Thymus (tissue), 11 donors: ENCODE data around the gene UFSP1. TPM values are rescaled to one million over a fixed set of nuclear protein-coding genes. Genes with fewer than 3 reads are reported as not detected.
"Not testable (repeated sequence)": the region's sequence is repeated elsewhere in the genome, so short reads cannot be mapped to it uniquely, and the experiment has no call there.

Experiments used
- DNase-seq, 9 donors: peaks; one replicate each; pipeline ENCODE4 v3.0.0-alpha.2; 2013; ENCODE audit warnings: low spot score in 9 of 9, low read depth in 6 of 9, missing footprints in 1 of 9
- H3K27ac ChIP-seq, 2 donors: one replicate each; pipeline ENCODE4 v1.5.1; 2013; ENCODE audit warnings: control low read depth in 1 of 2, low read depth in 1 of 2, low read length in 1 of 2, mild to moderate bottlenecking in 1 of 2, moderate library complexity in 1 of 2
- H3K27me3 ChIP-seq, 2 donors: one replicate each; pipeline ENCODE4 v1.5.1; 2013; ENCODE audit warnings: low read length in 1 of 2; ENCODE audit not compliant: control insufficient read depth in 2 of 2, insufficient read depth in 1 of 2
- H3K36me3 ChIP-seq, 2 donors: one replicate each; pipeline ENCODE4 v1.5.1; 2013; ENCODE audit warnings: low read length in 1 of 2, mild to moderate bottlenecking in 1 of 2, moderate library complexity in 1 of 2; ENCODE audit not compliant: control insufficient read depth in 2 of 2, insufficient read depth in 2 of 2
- H3K4me1 ChIP-seq, 2 donors: one replicate each; pipeline ENCODE4 v1.5.1; 2013; ENCODE audit warnings: low read length in 2 of 2; ENCODE audit not compliant: control insufficient read depth in 2 of 2, insufficient read depth in 2 of 2
- H3K4me3 ChIP-seq, 2 donors: one replicate each; pipeline ENCODE4 v1.5.1; 2013; ENCODE audit warnings: low read length in 2 of 2, control low read depth in 1 of 2, mild to moderate bottlenecking in 1 of 2
- H3K9me3 ChIP-seq, 2 donors: one replicate each; pipeline ENCODE4 v1.5.1; 2013; ENCODE audit warnings: low read length in 1 of 2, mild to moderate bottlenecking in 1 of 2; ENCODE audit not compliant: control insufficient read depth in 2 of 2, insufficient read depth in 1 of 2
- WGBS: extraction: QIAGEN DNeasy Blood & Tissue Kit; methylation state at CpG from one replicate; pipeline ENCODE4 v1.1.7; 2013; 5-methylcytosine and 5-hydroxymethylcytosine counted together
- polyA plus RNA-seq: library from polyadenylated mRNA; stranded (reverse); fragments of 200-250 nt; gene quantifications from one replicate; pipeline ENCODE4 v1.2.3, GENCODE V29; 2013
- total RNA-seq: library from RNA; stranded (reverse); fragments of 120-200 nt; gene quantifications from one replicate; pipeline ENCODE4 v1.2.4, GENCODE V29; 2013
- donor health status: healthy.

Gene UFSP1
- total and polyA plus RNA-seq, 2 donors, result 2.7 to 3.6 TPM

DNA sequence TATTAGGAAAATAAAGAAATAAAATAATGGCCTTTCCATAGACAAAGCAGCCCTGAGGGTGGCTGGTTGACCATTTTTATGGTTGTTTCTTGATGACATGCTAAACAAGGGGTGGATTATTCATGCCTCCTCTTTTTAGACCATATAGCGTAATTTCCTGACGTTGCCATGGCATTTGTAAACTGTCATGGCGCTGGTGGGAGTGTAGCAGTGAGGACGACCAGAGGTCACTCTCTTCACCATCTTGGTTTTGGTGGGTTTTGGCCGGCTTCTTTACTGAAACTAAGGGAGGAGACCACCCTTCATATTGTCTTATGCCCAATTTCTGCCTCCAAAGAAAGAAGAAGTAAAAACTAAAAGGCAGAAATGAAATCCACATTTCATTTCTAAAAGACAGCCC is 29.8 kb upstream of the UFSP1 start:
- 92% methylated on average over 5 of the region's 5 CpGs for whole genome bisulfite sequencing
- peak overlapping the region in 1 of 2 donors; percentile 92 for H3K27ac ChIP-seq
- not testable (repeated sequence) for H3K36me3 ChIP-seq, H3K4me3 ChIP-seq, H3K9me3 ChIP-seq, DNase-seq, H3K27me3 ChIP-seq
- peaks cover 21 to 27% of the 10 kb centered on the region in 2 donors for H3K4me1 ChIP-seq

DNA sequence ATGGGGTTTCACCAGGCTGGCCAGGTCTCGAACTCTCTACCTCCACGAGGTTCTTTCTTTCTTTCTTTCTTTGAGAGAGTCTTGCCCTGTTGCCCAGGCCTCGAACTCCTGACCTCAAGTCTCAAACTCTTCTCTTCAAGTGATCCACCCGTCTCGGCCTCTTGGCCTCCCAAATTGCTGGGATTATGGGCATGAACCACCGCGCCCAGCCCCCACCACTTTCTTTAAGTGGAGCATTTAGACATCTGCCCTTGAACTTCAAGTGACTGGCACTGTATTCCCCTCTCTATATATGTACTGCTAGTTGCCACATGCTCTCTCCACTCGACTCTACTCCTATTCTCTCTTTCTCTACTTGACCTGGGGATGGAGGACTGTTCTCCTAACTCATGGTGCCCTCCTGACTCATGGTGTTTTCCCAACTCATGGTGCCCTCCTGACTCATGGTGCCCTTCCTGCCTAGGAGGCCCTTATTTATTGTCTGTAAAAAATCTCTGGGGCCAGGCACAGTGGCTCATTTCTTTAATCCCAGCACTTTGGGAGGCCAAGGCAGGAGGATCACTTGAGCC is 25.4 kb upstream of the UFSP1 start:
- Histone ChIP-seq H3K27me3 (peaks cover 0 to 6% of the 10 kb centered on the region in 2 donors), H3K36me3 (no peaks in the 10 kb centered on the region), H3K4me1 (peaks cover 9 to 10% of the 10 kb centered on the region in 2 donors), H3K27ac (no peak overlapping the region), H3K4me3 (no peak overlapping the region), H3K9me3 (no peaks in the 10 kb centered on the region)
- no peak for DNase-seq
- WGBS, result 89% methylated on average over 8 of the region's 8 CpGs

DNA sequence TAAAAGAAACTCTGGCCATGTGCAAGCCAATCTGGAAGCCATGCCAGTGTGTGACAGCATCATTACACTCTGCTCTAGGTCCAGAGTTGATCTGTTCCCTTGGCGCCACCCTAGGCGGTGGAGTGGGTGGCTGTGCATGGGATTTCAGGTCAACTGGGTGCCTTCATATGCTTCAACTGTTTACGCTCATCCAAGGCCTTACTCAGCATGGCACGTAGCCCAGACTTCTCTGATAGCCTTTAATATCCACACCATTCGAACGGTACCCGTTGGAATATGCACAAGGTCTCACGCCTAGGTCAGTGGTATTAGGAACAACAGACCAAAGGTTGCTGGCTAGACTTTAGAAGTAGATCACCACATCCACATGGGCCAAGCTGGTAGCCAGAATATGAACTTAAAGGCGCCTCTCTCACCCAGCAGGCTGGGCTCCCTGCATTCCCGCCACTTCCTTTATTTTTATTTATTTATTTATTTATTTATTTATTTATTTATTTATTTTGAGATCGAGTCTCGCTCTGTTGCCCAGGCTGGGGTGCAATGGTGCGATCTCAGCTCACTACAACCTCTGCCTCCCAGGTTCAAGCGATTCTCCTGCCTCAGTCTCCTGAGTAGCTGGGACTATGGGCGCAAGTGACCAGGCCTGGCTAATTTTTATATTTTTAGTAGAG is 24.8 kb upstream of the UFSP1 start:
- H3K9me3 ChIP-seq, result no peaks in the 10 kb centered on the region
- H3K4me3 ChIP-seq, result no peak overlapping the region
- WGBS, result 93% methylated on average over 15 of the region's 15 CpGs
- no peaks in the 10 kb centered on the region for H3K36me3 ChIP-seq
- H3K27me3 ChIP-seq, result peaks cover 0 to 6% of the 10 kb centered on the region in 2 donors
- H3K4me1 ChIP-seq, result peaks cover 5% of the 10 kb centered on the region in 2 donors
- no peak for DNase-seq
- H3K27ac ChIP-seq, result no peak overlapping the region

DNA sequence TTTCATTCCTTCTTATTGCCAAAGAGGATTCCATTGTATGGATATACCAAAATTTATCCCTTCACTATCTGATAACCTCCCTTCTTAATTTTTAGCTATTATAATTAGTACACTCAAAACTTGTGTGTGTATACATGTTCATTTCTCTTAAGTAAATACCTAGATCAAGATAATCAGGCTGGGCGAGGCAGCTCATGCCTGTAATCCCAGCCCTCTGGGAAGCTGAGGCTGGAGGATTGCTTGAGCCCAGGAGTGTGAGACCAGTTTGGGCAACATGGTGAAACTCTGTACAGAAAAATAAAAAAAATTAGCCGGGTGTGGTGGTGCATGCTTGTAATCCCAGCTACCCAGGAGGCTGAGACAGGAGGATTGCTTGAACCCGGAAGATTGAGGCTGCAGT is 22.0 kb upstream of the UFSP1 start:
- H3K36me3 ChIP-seq, result no peaks in the 10 kb centered on the region
- no peak overlapping the region for H3K27ac ChIP-seq
- DNase-seq, result no peak
- H3K27me3 ChIP-seq, result peaks cover 0 to 6% of the 10 kb centered on the region in 2 donors
- no peak overlapping the region for H3K4me3 ChIP-seq
- 97% methylated on average over 3 of the region's 3 CpGs for WGBS
- no peaks in the 10 kb centered on the region for H3K9me3 ChIP-seq
- no peaks in the 10 kb centered on the region for H3K4me1 ChIP-seq

DNA sequence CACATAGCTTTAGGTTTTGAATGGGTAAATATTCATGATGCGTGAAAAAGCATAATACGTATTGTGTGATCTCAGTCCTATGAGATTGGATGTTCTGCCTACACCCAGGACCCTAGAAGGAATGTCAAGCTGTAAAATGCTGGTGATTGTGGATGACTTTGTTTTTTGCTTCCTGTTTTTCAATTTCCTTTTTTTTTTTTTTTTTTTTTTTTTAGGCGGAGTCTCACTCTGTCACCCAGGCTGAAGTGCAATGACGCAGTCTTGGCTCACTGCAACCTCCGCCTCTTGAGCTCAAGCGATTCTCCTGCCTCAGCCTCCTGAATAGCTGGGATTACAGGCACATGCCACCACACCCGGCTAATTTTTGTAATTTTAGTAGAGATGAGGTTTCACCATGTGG is 20.9 kb upstream of the UFSP1 start:
- H3K9me3 ChIP-seq, H3K27me3 ChIP-seq, H3K36me3 ChIP-seq, H3K27ac ChIP-seq, DNase-seq, H3K4me3 ChIP-seq, H3K4me1 ChIP-seq: not testable (repeated sequence)
- WGBS, result 63% methylated on average over 7 of the region's 7 CpGs

DNA sequence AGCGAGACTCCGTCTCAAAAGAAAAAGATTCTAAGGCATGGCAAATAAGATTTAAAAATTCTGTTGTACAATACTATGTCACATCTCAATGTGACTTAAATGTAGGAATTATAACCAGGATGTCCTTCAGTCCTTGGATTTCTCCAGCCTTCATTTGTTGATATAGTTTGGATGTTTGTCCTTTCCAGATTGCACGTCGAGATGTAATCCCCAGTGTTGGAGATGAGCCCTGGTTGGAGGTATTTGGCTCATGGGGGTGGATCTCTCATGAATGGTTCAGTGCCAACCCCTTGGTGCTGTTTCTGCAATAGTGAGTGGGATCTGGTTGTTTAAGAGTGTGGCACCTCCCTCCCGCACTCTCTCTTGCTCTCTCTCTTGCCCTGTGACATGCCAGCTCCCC is 19.0 kb upstream of the UFSP1 start:
- DNase-seq, result no peak
- Histone ChIP-seq H3K27ac (no peak overlapping the region), H3K27me3 (peaks cover 0 to 6% of the 10 kb centered on the region in 2 donors), H3K4me3 (no peak overlapping the region), H3K4me1 (no peaks in the 10 kb centered on the region), H3K9me3 (no peaks in the 10 kb centered on the region), H3K36me3 (no peaks in the 10 kb centered on the region)
- 98% methylated on average over 5 of the region's 5 CpGs for WGBS

DNA sequence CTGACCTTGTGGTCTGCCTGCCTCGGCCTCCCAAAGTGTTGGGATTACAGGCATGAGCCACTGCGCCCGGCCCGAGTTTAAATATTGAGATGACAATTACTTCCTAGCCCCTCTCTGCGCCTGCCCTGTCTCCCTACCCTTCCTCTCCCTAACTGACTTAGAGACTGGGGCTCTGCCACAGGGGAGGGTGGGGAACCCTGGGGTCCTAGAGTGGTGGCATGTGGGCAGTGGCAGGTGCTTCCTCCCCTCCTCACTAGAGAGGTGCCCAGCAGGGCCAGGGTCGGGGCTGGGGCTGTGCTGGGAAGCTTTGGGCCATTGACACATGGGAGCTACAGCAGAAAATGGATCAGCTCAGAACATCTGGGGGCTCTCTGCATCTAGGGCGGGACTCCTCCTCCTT is 13.1 kb upstream of the UFSP1 start:
- no peak for DNase-seq
- H3K9me3 ChIP-seq, result no peaks in the 10 kb centered on the region
- 88% methylated on average over 7 of the region's 7 CpGs for WGBS
- peaks cover 6 to 28% of the 10 kb centered on the region in 2 donors for H3K27me3 ChIP-seq
- no peak overlapping the region for H3K4me3 ChIP-seq
- H3K4me1 ChIP-seq, result no peaks in the 10 kb centered on the region
- H3K27ac ChIP-seq, result no peak overlapping the region
- H3K36me3 ChIP-seq, result no peaks in the 10 kb centered on the region

DNA sequence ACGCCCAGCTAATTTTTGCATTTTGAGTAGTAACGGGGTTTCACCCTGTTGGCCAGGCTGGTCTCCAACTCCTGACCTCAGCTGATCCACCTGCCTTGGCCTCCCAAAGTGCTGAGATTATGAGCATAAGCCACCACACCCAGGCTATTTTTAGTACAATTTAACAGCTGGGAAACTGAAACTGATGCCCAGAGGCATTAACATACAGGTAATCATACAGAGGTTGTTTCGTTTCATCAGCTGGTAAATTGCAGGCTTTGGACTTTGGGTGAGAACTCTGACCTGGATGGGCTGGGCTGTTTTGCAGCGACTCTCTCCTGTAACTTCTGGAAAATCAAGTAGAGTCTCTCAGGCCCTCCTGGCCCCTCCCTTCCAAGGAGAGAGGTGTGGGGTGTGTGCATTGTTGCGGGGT is 12.4 kb upstream of the UFSP1 start:
- H3K36me3 ChIP-seq, result no peaks in the 10 kb centered on the region
- H3K4me3 ChIP-seq, result no peak overlapping the region
- H3K27me3 ChIP-seq, result peaks cover 14 to 35% of the 10 kb centered on the region in 2 donors
- peaks cover 0 to 4% of the 10 kb centered on the region in 2 donors for H3K4me1 ChIP-seq
- DNase-seq, result no peak
- no peak overlapping the region for H3K27ac ChIP-seq
- 88% methylated on average over 5 of the region's 5 CpGs for WGBS
- no peaks in the 10 kb centered on the region for H3K9me3 ChIP-seq

DNA sequence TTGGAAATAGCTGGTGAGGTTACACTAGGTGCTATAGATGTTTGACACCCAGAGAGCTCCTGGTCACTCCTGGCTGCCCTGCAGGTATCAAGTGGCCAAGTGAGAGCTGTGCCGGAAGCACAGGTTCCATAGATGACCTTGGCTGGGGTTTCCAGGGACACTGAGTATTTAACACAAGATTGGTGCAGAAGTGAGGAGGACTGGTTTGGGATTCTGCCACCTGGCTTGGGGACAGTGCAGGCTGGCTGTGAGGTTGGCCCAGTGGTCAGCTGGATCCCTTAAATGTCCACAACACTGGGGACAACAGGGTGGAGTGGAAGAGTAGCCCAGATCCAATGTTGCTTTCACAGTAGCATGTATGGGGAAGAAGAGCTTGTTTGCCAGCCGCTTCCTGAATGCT is 11.5 kb upstream of the UFSP1 start:
- Histone ChIP-seq H3K4me1 (peaks cover 6 to 7% of the 10 kb centered on the region in 2 donors), H3K4me3 (no peak overlapping the region), H3K9me3 (peaks cover 0 to 5% of the 10 kb centered on the region in 2 donors), H3K27me3 (peaks cover 23 to 44% of the 10 kb centered on the region in 2 donors), H3K36me3 (no peaks in the 10 kb centered on the region), H3K27ac (no peak overlapping the region)
- no peak for DNase-seq
- WGBS, result 98% methylated on average over 2 of the region's 2 CpGs
